NB4 (cell line): ENCODE data around the gene CCDC149.

Experiments used
- POLR2A ChIP-seq: IDR thresholded peaks from 2 replicates; pipeline ENCODE4 v1.6.1; 2011; ENCODE audit warnings: mild to moderate bottlenecking; ENCODE audit not compliant: insufficient read length; ENCODE audit errors: extremely low read depth
- TF ChIP-seq, protein P1 (sequence below): IDR thresholded peaks from one replicate; pipeline ENCODE4 v1.5.1; 2012; ENCODE audit warnings: low read depth, low read length

DNA sequence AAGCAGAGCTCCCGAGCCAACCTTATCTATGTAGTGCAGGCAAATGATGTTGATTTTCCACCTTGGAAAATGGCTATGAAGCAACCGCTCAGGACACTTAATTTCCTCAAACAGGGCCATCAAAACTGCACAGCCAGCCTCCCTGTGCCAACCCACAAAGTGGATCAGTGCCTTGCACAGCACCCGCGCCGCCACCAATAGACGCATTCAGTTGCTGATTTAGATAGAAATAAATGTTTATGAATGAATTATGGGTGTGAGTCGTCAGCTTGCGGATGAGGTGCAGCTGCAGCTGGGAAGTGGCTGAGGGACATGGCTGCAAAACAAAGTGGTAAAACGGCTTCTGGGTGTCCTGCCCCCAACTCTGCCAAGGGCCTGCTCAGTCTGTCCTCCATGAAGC, 70.5 kb downstream of the CCDC149 start:
- TF ChIP-seq, protein P1, sequence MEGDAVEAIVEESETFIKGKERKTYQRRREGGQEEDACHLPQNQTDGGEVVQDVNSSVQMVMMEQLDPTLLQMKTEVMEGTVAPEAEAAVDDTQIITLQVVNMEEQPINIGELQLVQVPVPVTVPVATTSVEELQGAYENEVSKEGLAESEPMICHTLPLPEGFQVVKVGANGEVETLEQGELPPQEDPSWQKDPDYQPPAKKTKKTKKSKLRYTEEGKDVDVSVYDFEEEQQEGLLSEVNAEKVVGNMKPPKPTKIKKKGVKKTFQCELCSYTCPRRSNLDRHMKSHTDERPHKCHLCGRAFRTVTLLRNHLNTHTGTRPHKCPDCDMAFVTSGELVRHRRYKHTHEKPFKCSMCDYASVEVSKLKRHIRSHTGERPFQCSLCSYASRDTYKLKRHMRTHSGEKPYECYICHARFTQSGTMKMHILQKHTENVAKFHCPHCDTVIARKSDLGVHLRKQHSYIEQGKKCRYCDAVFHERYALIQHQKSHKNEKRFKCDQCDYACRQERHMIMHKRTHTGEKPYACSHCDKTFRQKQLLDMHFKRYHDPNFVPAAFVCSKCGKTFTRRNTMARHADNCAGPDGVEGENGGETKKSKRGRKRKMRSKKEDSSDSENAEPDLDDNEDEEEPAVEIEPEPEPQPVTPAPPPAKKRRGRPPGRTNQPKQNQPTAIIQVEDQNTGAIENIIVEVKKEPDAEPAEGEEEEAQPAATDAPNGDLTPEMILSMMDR: no peak
- TF ChIP-seq POLR2A: no peak
